Neural cell (in vitro differentiated cells): ENCODE measurements around the gene JMJD8. TPM values are rescaled to one million over a fixed set of nuclear protein-coding genes. Genes with fewer than 3 reads are reported as not detected.

ENCODE experiments used
- H2AFZ ChIP-seq: fragments of 200-600, 300-800 bp; sonication (generic), shearing (Covaris generic); 2 replicates; pipeline ENCODE4 v1.6.0; 2014; ENCODE audit warnings: low read depth, mild to moderate bottlenecking, antibody characterized with exemption, low read length, moderate library complexity
- H3F3A ChIP-seq: fragments of 200-600 bp; shearing (Covaris generic); 2 replicates; pipeline ENCODE4 v1.6.1; 2016; ENCODE audit warnings: mild to moderate bottlenecking, moderate library complexity, mixed read lengths, antibody characterized with exemption, low read length; ENCODE audit not compliant: insufficient read depth, poor library complexity, severe bottlenecking
- H3K27ac ChIP-seq: fragments of 200-600, 300-800 bp; sonication (generic), shearing (Covaris generic); 2 replicates; pipeline ENCODE4 v1.5.1; 2014; ENCODE audit warnings: mild to moderate bottlenecking, low read length, moderate library complexity
- H3K27me3 ChIP-seq: fragments of 300-800, 200-600 bp; sonication (generic), shearing (Covaris generic); 2 replicates; pipeline ENCODE4 v1.6.0; 2014; ENCODE audit warnings: mild to moderate bottlenecking, low read depth, low read length, moderate library complexity; ENCODE audit not compliant: insufficient read depth
- H3K36me3 ChIP-seq: fragments of 300-800, 200-600 bp; sonication (generic), shearing (Covaris generic); 2 replicates; pipeline ENCODE4 v1.5.1; 2014; ENCODE audit warnings: mild to moderate bottlenecking, antibody characterized with exemption, low read length, moderate library complexity; ENCODE audit not compliant: insufficient read depth
- H3K4me2 ChIP-seq: fragments of 300-800, 200-600 bp; sonication (generic), shearing (Covaris generic); 2 replicates; pipeline ENCODE4 v1.6.0; 2014; ENCODE audit warnings: mild to moderate bottlenecking, low read length
- H3K4me3 ChIP-seq: fragments of 300-800, 200-600 bp; sonication (generic), shearing (Covaris generic); 2 replicates; pipeline ENCODE4 v1.5.1; 2014; ENCODE audit warnings: mild to moderate bottlenecking, low read length, moderate library complexity
- H3K79me2 ChIP-seq: fragments of 200-600 bp; shearing (Covaris generic); replicated peaks from 2 replicates; pipeline ENCODE4 v1.6.0; 2014; ENCODE audit warnings: mild to moderate bottlenecking, low read length, moderate library complexity; ENCODE audit not compliant: insufficient read depth
- H3K9ac ChIP-seq: fragments of 300-800, 200-600 bp; sonication (generic), shearing (Covaris generic); 2 replicates; pipeline ENCODE4 v1.6.1; 2016; ENCODE audit warnings: mild to moderate bottlenecking, low read length, mixed read lengths
- H3K9me2 ChIP-seq: fragments of 200-600 bp; shearing (Covaris generic); 2 replicates; pipeline ENCODE4 v1.6.1; 2016; ENCODE audit warnings: mild to moderate bottlenecking, low read length, mixed read lengths; ENCODE audit not compliant: insufficient read depth
- H3K9me3 ChIP-seq: fragments of 200-600, 300-800 bp; sonication (generic), shearing (Covaris generic); 2 replicates; pipeline ENCODE4 v1.6.1; 2016; ENCODE audit warnings: mild to moderate bottlenecking, mixed run types, low read length, moderate library complexity, mixed read lengths
- H4K20me1 ChIP-seq: fragments of 200-600 bp; shearing (Covaris generic); 2 replicates; pipeline ENCODE4 v1.6.1; 2016; ENCODE audit warnings: mild to moderate bottlenecking, mixed run types; ENCODE audit not compliant: insufficient read depth
- EP300 ChIP-seq: fragments of 450-650 bp; conservative IDR thresholded peaks from 2 replicates; pipeline ENCODE4 v1.6.1; 2014; ENCODE audit warnings: antibody characterized with exemption, mild to moderate bottlenecking, moderate library complexity; ENCODE audit not compliant: poor library complexity, severe bottlenecking
- EZH2 ChIP-seq: fragments of 200-600, 300-800 bp; shearing (Covaris generic), sonication (generic); IDR thresholded peaks from 2 replicates; pipeline ENCODE4 v1.6.1; 2014; ENCODE audit warnings: antibody characterized with exemption, low read length, borderline replicate concordance, mild to moderate bottlenecking; ENCODE audit not compliant: insufficient read depth, poor library complexity, severe bottlenecking
- MXI1 ChIP-seq: fragments of 450-650 bp; conservative IDR thresholded peaks from 2 replicates; pipeline ENCODE4 v1.6.1; 2014; ENCODE audit warnings: antibody characterized with exemption, mild to moderate bottlenecking; ENCODE audit not compliant: poor library complexity, severe bottlenecking
- POLR2AphosphoS5 ChIP-seq: IDR thresholded peaks from 2 replicates; pipeline ENCODE4 v1.6.1; 2012
- RAD21 ChIP-seq: fragments of 450-650 bp; conservative IDR thresholded peaks from 2 replicates; pipeline ENCODE4 v1.6.1; 2014; ENCODE audit warnings: antibody characterized with exemption, mild to moderate bottlenecking, moderate library complexity
- REST ChIP-seq: IDR thresholded peaks from 2 replicates; pipeline ENCODE4 v1.6.1; 2012; ENCODE audit warnings: borderline replicate concordance
- SMC3 ChIP-seq: fragments of 450-650 bp; conservative IDR thresholded peaks from 2 replicates; pipeline ENCODE4 v1.6.1; 2014; ENCODE audit warnings: antibody characterized with exemption, mild to moderate bottlenecking, moderate library complexity; ENCODE audit not compliant: poor library complexity
- TAF1 ChIP-seq: IDR thresholded peaks from 2 replicates; pipeline ENCODE4 v1.6.1; 2012; ENCODE audit warnings: low read depth
- polyA plus RNA-seq: library from polyadenylated mRNA; depleted of rRNA; stranded (reverse); fragments of >200 nt; gene quantifications from 2 replicates; pipeline ENCODE4 v1.2.3, GENCODE V29; 2014
- TF ChIP-seq, protein P1 (sequence below): fragments of 450-650 bp; IDR thresholded peaks from 2 replicates; pipeline ENCODE4 v1.5.1; 2014; ENCODE audit warnings: antibody characterized with exemption, mild to moderate bottlenecking, moderate library complexity; ENCODE audit not compliant: poor library complexity, severe bottlenecking

Gene JMJD8
- polyA plus RNA-seq, 1 donor from 2014 or later: 44.7 TPM

- H3K9me2 ChIP-seq: no peaks in the 10 kb centered on the region
- no peaks in the 10 kb centered on the region for H3K9me3 ChIP-seq
- H3K79me2 ChIP-seq: no peaks in the 10 kb centered on the region
- TF ChIP-seq MXI1: no peak
- TF ChIP-seq, protein P1, sequence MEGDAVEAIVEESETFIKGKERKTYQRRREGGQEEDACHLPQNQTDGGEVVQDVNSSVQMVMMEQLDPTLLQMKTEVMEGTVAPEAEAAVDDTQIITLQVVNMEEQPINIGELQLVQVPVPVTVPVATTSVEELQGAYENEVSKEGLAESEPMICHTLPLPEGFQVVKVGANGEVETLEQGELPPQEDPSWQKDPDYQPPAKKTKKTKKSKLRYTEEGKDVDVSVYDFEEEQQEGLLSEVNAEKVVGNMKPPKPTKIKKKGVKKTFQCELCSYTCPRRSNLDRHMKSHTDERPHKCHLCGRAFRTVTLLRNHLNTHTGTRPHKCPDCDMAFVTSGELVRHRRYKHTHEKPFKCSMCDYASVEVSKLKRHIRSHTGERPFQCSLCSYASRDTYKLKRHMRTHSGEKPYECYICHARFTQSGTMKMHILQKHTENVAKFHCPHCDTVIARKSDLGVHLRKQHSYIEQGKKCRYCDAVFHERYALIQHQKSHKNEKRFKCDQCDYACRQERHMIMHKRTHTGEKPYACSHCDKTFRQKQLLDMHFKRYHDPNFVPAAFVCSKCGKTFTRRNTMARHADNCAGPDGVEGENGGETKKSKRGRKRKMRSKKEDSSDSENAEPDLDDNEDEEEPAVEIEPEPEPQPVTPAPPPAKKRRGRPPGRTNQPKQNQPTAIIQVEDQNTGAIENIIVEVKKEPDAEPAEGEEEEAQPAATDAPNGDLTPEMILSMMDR: no peak
- no peak overlapping the region for H3K27ac ChIP-seq
- no peak overlapping the region for H3K4me2 ChIP-seq
- no peaks in the 10 kb centered on the region for H3K27me3 ChIP-seq
- no peaks in the 10 kb centered on the region for H4K20me1 ChIP-seq
- H3K9ac ChIP-seq: peak overlapping the region; percentile 89
- H3F3A ChIP-seq: no peaks in the 10 kb centered on the region
- peak overlapping the region; percentile 91 for H3K4me3 ChIP-seq
- H2AFZ ChIP-seq: no peak overlapping the region
- no peaks in the 10 kb centered on the region for H3K36me3 ChIP-seq
Observed at GRCh38 chr16:649631-650030, 34.5 kb downstream of the JMJD8 start.

DNA sequence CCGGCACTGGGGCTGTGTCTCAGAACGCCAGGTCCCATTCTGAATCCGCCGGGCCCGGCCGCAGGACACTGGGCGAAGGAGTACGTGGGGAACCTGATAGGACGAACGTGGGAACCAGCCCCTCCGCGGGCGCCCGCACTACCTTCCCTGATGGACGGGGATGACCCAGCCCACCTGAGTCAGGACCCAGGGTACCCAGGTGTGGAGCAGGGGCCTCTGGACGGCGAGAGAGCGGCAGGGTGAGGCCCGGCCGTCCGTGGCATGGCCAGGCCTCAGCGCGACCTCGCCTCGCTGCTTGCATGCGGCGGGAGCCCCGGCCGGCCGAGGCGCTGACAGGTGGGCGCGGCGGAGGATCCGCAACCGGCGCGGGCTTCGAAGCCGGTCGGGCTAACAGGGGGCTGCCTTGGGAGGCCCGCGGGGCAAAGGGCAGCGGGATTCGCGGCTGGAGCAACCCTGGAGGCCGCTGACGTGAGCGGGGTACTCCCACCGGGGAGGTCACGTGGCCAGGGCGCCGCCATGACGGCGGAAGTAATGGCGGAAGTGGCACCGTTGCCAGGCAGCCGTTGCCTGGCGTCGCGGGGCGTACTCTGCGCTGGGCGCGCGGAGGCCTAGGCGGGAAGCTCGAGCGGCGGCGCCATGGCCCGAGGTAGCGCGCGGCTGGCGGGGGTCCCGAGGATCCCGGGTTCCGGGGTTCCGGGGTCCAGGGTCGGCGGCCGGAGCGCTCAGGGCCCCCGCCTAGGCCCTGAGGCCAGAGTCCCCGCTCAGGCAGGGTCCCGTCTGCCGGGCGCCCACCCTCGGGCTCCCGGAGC is 35.1 kb downstream of the JMJD8 start, which contains the start of gene WDR90:
WDR90 (plus strand) TSS at position 585 of the 809 bp plus-strand sequence; CDS start at position 637, 52 bp downstream.
- Histone ChIP-seq H4K20me1 (no peaks in the 10 kb centered on the region), H3K27me3 (no peaks in the 10 kb centered on the region), H3K9me3 (no peaks in the 10 kb centered on the region), H3K36me3 (no peaks in the 10 kb centered on the region), H3K79me2 (no peaks in the 10 kb centered on the region), H3F3A (no peaks in the 10 kb centered on the region), H3K4me2 (peak within 1 kb of the TSS; percentile 95), H3K27ac (peak within 1 kb of the TSS; percentile 77), H3K4me3 (peak within 1 kb of the TSS; percentile 91), H3K9me2 (no peaks in the 10 kb centered on the region), H2AFZ (peak within 1 kb of the TSS; percentile 45), H3K9ac (peak within 1 kb of the TSS; percentile 89)
- peak; percentile 79 for TF ChIP-seq POLR2AphosphoS5
- TF ChIP-seq EZH2: no peak
- TF ChIP-seq, protein P1: peak; percentile 11
- TF ChIP-seq RAD21: no peak
- no peak for TF ChIP-seq SMC3
- TF ChIP-seq EP300: peak; percentile 52
- TF ChIP-seq REST: no peak
- TF ChIP-seq MXI1: peak; percentile 99
- TF ChIP-seq TAF1: no peak
